NCI-H524 (cell line): ENCODE results near the gene ARPC4.
A peak's percentile ranks its signal among the peaks of the same experiment; 100 is the strongest.

Experiments used
- DNase-seq, 2 experiments: peaks; one replicate each; lab custom pipeline; 2025; lab: John Stamatoyannopoulos, UW

Gene ARPC4

DNA sequence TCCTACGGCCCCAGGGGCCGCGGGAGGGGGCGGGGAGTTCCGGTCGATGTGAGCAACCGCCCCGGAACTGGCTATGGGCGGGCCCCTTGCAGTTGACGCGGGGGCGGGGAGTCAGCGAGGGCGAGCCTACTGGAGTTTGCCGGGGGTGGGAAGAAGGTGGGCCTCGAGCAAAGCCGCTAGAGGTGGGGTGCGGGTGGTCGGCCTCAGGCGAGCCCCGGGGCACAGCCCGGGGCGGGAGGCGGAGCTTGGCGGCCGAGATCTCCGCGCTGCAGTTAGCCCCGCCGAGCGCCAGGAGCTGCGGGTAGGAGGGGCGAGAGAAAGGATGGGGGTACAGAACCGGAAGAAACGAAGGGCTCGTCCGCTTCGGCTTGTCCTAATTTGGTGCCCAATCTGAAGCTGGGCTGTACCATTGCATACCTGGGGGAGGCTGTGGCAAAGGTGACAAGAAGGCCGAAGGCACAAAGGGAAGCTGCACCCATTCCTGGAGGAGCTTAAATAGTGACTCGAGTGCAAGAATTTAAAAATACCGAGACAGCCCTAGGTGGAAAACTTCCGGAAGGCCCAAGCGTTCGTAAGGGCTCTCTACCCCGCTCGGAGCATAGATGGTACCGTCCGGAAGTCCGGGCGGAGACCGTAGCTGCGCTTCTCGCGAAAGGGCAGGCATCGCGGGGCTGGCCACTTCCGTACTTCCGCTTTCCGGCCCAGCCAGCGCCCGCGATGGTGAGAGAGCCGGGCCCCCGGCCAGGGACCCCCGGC is at the start of gene ARPC4, which contains the start of gene TADA3:
TSS of gene ARPC4 (plus strand) at position 678 of the 756 bp plus-strand sequence. CDS start at position 718, 40 bp downstream.
TSS of gene TADA3 (minus strand) at position 69 of the 756 bp plus-strand sequence. CDS start 1,007 bp downstream, outside the sequence.
- DNase-seq = peak; percentile 92 to 94

DNA sequence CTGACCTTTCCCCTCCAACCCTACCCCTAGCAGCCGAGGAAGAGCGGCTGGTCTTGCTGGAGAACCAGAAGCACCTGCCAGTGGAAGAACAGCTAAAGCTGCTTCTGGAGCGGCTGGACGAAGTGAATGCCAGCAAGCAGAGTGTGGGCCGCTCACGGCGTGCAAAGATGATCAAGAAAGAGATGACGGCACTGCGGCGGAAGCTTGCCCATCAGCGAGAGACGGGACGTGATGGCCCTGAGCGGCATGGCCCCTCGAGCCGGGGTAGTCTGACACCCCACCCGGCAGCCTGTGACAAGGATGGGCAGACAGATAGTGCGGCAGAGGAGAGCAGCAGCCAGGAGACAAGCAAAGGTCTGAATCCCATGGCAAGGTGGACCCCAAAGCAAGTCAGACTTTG is 49.3 kb upstream of the ARPC4 start:
- DNase-seq = no peak

DNA sequence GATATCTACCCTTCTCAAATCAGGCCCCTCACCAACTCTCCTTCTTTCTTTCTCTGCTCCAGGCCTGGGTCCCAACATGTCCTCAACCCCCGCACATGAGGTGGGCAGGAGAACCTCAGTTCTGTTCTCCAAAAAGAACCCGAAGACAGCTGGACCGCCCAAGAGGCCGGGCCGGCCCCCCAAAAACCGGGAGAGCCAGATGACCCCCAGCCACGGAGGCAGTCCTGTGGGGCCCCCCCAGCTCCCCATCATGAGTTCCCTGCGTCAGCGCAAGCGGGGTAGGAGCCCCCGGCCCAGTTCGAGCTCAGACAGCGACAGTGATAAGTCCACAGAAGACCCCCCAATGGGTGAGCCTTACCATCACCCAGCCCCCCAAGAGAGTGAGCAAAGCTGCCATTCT is 48.7 kb upstream of the ARPC4 start:
- DNase-seq = no peak

DNA sequence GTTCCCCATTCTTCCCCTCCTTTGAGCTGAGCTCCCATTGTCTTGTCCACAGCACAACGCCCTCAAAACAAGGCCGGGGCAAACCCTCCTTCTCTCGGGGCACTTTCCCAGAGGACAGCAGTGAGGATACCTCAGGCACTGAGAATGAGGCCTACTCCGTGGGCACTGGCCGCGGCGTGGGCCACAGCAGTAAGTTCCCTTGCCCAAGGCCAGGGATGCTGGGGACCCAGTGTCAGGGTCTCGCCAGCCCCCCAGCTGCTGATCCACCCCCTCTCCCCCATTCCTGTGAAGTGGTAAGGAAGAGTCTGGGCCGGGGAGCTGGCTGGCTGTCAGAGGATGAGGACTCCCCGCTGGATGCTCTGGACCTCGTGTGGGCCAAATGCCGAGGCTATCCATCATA is 47.4 kb upstream of the ARPC4 start:
- no peak for DNase-seq

DNA sequence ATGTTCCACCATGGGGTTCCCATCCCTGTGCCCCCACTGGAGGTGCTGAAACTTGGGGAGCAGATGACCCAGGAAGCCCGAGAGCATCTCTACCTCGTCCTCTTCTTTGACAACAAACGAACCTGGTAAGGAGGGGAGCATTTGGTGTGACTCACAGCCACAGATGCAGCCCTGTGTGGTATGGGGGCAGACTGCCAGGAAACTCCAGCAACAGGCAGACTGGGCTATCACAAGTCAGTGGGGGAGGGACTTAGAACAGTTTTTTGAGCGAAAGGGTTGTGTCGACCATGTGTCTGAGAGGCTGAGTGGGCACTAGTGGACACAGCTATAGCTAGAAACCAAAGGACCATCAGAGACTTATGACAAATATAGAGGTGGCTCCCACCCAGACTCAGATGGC is 46.6 kb upstream of the ARPC4 start:
- DNase-seq = no peak

DNA sequence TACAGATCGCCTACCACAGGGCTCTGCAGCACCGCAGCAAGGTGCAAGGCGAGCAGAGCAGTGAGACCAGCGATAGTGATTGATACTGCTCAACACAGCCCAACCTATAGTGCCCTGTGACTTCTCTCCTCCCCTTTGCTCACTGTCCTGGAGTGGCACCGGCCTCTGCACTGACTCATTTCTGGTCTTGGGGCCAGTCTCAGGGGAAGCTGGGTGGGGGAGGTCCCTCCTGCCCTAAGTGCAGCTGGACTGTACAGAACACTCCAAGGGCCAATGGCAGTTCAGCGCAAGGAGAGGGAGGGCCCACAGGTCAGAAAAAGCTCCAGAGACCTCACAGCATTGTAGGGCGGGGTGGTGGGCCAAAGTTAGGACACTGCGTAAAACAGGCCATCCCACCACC is 45.6 kb upstream of the ARPC4 start:
- DNase-seq = no peak

DNA sequence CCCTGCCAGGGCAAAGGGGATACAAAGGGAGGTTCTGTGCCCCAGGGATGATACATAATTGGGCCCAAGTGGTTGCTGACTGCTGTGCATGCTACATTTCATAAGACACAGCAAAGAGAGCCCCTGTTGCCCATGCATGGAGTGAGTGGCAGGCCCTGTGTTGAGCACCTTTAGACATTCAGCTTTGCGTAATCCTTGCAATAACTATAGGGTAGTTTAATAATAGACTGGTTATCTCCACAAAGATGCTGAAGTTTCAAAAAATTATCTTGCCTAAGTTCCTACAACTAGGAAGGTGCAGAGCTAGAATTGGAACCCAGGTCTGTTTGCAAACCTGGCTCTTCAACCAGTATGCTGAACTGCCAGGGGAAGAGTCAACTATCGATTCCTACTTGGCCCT is 44.9 kb upstream of the ARPC4 start:
- DNase-seq = no peak

DNA sequence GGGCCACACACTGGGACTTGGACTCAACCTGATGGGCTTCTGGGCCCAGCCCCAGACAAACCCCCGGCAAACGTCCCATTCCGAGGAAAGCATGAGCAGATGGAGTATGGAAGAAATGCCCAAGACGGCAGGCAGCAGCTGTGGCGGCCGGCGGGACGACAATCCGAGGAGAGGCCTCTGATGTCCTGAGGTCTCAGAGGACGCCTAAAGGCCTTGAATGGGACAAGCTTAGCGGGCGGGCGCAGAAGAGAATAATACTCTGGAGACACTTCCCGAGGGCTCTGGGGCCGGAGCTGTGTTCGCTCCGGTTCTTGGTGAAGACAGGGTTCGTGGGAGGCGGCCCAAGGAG is 43.6 kb upstream of the ARPC4 start:
- DNase-seq = peak in 1 of 2 experiments; percentile 79

DNA sequence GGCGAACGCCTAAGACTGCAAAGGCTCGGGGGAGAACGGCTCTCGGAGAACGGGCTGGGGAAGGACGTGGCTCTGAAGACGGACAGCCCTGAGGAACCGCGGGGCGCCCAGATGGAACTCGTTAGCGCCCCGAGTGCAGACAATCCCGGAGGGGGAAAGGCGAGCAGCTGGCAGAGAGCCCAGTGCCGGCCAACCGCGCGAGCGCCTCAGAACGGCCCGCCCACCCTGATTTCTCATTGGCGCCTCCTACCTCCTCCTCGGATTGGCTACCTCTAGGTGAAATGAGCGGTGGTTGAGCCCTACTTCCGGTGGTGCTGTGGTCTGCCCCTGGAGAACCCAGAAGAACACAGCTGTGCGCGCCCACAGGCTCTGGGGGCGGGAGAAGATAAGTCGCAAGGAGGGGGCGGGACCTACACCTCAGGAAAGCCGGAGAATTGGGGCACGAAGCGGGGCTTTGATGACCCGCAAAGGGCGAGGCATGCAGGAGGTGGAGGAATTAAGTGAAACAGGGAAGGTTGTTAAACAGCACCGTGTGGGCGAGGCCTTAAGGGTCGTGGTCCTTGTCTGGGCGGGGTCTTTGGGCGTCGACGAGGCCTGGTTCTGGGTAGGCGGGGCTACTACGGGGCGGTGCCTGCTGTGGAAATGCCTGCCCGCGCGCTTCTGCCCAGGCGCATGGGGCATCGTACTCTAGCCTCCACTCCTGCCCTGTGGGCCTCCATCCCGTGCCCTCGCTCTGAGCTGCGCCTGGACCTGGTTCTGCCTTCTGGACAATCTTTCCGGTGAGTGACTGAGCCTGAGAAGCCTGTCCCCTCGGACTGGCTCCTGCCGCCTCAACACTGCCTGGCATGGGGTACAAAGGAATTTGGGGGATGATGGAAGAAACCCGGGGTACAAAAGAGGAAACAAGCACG is 43.0 kb upstream of the ARPC4 start, which contains the start of gene OGG1:
TSS of gene OGG1 (plus strand) at position 308 of the 911 bp plus-strand sequence. CDS start at position 643, 335 bp downstream.
- DNase-seq = peak; percentile 97 to 98

DNA sequence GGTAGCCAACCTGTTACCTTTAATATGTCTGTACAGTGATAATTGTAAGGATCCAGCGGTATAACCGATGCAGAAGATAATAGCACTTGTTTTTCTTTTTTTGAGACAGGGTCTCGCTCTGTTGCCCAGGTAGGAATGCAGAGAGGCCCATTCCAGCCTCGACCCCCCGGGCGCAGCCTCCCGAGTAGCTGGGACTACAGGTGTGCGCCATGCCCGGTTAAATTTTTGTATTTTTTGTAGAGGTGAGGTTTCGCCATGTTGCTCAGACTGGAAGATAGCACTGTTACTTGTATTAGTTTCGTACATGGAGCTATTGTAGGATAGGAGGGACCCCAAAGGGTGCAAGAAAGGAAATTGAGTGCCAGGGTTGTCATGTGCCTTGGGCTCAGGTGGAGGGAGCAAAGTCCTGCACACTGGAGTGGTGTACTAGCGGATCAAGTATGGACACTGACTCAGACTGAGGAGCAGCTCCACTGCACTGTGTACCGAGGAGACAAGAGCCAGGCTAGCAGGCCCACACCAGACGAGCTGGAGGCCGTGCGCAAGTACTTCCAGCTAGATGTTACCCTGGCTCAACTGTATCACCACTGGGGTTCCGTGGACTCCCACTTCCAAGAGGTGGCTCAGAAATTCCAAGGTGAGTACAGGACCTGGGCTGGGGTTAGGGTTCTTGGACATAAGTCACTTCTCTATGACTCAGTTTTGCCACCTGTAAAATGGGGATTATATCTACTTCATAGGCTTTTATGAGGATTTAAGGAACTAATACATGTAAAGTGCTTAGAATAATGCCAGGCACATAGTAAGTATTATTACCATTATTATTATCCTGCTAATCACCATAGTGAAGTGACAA is 42.1 kb upstream of the ARPC4 start:
- DNase-seq = peak in 1 of 2 experiments; percentile 10

DNA sequence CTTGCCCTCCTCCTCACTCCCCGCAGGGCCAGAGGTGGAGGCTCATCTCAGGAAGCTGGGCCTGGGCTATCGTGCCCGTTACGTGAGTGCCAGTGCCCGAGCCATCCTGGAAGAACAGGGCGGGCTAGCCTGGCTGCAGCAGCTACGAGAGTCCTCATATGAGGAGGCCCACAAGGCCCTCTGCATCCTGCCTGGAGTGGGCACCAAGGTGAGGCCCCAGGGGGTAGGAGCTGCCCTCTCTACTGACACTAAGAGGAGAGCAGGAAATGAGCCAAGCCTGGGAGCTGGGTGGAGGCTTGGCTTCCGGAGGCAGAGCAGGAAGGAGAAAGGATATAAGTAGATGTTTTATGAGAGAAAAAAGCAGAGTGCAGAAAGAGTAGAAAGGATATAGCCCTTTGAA is 38.2 kb upstream of the ARPC4 start:
- DNase-seq = no peak

DNA sequence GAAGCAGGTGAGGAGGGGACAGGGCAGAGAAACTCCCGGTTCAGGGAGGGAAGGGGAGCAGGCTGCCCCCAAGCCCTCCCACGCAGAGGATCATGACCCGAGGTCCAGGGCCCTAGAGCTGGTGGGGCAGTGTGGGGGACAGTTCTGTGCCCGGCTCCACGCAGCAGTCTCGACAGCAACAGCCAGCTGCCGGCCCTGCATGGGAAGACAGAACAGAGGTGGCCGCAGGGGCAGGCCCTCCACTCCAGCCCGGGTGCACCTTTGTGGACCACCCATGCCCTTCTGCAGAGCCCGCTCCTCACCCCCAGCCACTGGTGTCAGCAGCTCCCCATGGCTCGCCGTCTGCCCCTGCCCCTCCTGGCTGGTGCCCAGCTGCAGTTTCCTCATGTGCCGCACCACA is 35.5 kb upstream of the ARPC4 start:
- DNase-seq = no peak

DNA sequence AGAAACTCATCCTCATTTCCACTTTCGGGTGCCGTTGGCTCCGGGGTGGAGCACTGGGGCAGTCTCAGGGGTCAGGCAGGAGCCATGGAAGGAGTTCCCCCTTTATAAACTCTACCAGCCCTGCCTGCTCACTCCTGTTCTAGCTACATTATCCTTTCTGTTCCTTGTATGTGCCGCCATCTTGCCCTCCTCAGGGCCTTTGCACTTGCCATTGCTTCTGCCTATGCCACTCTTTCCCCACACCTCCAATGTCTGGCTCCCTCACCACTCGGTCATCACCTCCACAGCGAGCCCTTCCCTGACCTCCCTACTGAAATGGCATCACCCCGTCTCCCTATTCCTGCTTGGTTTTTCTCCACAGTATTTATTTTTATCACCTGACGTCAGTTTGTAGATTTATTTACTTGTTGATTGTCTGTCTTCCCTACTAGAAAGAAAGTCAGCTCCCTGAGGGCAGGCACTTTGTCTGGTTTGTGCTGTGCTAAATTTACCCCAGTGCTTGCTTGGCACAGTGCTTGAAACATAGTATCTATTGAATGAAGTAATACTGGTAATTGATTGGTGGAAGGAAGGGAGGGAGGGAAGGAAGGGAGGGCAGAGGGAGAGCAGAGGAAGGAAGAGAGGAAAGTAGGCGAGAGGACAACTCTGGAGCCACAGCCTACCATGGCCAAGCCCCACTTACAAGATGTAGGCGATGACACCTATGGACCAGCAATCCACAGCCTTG is 31.9 kb upstream of the ARPC4 start:
- DNase-seq = no peak

DNA sequence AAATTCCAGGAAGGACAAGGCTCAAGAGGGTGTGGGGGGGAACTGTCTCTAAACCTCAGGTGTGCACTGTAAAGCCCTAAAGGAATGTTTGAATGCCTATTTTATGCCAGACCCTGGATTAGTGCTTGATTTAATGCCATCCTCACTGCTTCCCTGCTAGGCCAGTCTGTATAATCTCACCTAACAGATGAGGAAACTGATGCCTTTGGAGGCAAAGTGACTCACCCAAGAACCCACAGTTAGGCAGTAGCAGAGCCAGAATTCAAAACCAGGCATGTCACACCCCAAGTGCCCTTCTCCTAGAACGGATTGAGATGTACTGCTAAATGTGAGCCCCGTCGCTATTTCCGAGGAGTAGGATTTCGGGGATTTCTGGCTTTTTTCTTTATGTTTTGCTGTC is 31.0 kb upstream of the ARPC4 start:
- no peak for DNase-seq

DNA sequence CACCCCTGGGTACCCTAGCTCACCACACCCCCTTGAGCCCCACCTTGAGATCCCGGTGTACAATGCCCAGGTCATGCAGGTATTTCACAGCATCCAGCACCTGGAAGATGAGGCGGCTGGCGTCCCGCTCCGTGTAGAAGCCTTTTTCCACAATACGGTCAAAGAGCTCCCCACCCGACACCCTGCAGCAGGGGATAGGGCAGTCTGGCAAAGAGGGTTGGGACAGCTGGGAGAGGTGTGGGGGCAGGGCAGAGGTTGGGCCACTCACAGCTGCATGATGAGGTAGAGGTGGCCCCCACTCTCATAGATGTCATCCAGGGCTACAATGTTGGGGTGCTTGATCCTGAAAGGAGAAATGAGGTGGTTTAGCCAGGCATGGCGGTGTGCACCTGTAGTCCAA is 30.0 kb upstream of the ARPC4 start:
- DNase-seq = no peak

DNA sequence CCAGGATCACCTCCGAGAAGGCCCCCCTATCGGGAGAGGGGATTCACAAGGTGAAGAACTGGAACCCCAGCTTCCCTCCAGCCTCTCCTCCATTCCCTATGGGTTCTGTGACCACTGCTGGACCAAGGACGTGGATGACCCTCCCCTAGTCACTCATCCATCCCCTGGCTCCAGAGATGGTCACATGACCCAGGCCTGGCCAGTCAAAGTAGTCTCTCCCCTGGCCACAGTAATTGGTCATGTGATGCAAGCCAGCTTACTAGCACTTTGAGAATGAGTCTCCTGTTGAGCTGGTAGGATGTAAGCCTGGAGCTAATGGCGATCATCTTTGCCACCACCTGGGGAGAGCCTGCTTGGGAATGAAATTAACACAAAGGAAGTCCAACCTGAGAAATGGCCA is 27.0 kb upstream of the ARPC4 start:
- DNase-seq = no peak

DNA sequence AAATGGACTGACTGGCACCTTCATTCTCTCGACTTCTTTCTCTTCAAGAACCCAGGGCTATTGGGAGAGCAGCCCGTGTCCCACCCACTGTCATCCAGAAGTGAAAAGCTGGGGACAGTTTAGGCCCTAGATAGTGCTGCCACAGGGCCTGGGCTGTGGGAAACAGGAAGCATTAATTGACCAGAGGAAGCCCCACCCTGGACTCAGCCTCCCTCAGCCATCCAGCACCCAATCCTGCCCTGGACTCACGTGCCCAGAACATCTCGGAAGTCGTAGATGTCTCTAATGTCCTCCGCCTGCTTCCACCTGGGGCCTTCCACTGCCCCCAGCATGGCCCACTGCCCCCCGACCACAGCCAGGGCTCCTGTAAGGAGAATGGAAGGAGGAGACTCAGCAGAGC is 25.5 kb upstream of the ARPC4 start:
- no peak for DNase-seq

DNA sequence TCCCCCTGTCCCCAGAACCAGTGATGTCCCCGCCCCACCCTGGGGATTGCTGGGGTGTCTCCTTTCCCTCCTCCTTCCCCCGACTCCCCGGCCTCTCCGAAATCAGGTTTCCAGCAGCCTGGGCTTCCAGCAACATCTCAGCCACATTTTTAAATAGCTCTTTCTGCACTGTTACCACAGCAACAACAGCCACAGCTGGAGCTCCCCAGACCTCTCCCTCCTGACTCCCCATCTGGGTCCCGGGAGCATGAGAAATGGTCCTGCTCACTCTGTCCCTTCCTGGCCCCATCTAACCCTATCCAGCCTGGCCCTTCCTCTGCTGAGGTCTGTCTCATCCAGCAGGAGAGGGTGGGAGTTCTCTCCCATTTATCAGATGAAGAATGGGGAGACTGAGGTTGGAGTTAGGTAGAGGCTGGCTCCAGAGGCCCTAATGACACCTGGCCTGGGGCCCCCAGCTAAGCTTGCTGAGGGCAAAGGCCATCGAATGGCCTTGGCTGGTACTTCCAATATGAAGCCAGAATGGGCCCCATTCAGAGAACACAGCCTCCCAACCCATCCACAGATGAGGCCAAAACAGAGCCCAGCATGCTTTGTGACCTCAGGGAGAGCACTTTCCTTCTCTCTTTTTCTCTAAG is 24.6 kb upstream of the ARPC4 start:
- DNase-seq = no peak

DNA sequence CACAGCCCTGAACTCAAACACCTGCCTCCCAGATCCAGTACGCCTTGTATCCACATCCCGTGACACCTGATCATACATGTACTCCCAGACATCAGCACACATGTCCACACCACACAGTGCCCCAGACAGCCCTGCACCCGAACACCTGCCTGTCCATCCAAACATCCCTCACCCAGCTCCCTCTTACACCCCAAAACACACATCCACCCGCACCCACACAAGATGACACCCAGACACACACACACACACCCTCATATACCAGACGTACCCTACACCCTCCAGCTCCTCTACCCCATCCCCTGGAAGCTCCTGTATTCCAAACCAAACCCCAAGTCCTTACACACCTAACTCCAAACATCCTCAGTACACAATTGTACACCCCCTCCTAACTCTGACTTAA is 23.9 kb upstream of the ARPC4 start:
- no peak for DNase-seq

DNA sequence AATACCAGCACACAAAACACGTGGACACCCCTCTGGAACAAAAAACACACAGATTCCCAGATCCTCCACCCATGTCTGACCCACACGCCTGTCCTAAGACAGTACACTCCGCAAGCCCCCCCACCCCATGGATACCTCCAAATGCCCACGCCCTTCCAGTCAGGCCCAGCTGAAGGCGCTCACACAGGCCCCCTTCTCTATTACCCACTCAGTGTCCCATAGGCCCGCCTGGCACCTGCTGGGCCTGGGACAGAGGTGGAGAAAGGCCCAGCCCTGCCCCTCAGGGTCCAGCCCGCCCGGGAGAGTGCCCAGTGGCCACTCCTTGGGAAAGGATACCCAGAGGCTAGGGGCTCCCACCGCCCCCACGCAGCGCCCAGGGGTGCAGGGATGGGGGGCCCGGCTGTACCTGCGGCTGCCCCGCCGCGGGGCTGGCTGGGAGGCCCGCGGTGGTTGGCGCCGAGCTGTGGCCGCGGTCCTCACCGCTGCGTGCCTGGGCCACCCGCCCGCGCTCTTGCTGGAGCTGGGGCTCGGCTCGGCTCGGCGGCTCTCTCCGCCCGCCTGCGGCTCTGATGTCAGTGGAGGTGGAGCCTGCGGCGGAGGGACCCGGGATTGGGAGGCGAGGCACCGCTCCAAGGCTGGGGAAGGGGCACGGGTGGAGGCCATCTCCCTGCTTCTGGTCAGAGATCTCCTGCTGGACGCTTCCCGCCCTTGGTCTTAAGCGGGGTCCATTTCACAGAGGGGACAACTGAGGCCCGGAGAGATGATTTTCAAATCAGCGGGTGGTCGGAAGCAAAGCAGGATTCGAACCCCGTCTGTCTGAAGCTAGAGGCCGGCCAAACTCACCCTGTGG is 23.2 kb upstream of the ARPC4 start, which contains the start of gene CAMK1:
TSS of gene CAMK1 (minus strand) at position 522 of the 850 bp plus-strand sequence. CDS start 2,198 bp downstream, outside the sequence.
- DNase-seq = peak in 1 of 2 experiments; percentile 27
